Hepatocyte (in vitro differentiated cells): Measurements from ENCODE around the gene URM1. TPM values are rescaled to one million over a fixed set of nuclear protein-coding genes. Genes with fewer than 3 reads are reported as not detected.

Experiments
- DNase-seq: peaks from one replicate; pipeline ENCODE4 v3.0.0-alpha.2; 2016; ENCODE audit warnings: low spot score
- H2AFZ ChIP-seq: fragments of 200-600 bp; sonication (generic); 2 replicates; pipeline ENCODE4 v1.6.0; 2016; ENCODE audit warnings: antibody characterized with exemption, mild to moderate bottlenecking
- H3K27ac ChIP-seq: fragments of 200-600 bp; sonication (generic); 2 replicates; pipeline ENCODE4 v1.5.1; 2016; ENCODE audit warnings: mild to moderate bottlenecking
- H3K27me3 ChIP-seq: fragments of 200-600 bp; sonication (generic); 2 replicates; pipeline ENCODE4 v1.6.1; 2016
- H3K36me3 ChIP-seq: fragments of 200-600 bp; sonication (generic); replicated peaks from 2 replicates; pipeline ENCODE4 v1.5.1; 2016; ENCODE audit warnings: low read depth; ENCODE audit not compliant: insufficient read depth
- H3K4me1 ChIP-seq: fragments of 200-600 bp; sonication (generic); 2 replicates; pipeline ENCODE4 v1.5.1; 2016; ENCODE audit warnings: mild to moderate bottlenecking, moderate library complexity; ENCODE audit not compliant: insufficient read depth
- H3K4me2 ChIP-seq: fragments of 200-600 bp; sonication (generic); 2 replicates; pipeline ENCODE4 v1.6.0; 2016
- H3K4me3 ChIP-seq: fragments of 200-600 bp; sonication (generic); 2 replicates; pipeline ENCODE4 v1.5.1; 2016; ENCODE audit warnings: mild to moderate bottlenecking
- H3K79me2 ChIP-seq: fragments of 200-600 bp; sonication (generic); 2 replicates; pipeline ENCODE4 v1.6.0; 2017; ENCODE audit warnings: mild to moderate bottlenecking
- H3K9me2 ChIP-seq: fragments of 200-600 bp; sonication (generic); replicated peaks from 2 replicates; pipeline ENCODE4 v1.6.0; 2017; ENCODE audit warnings: mild to moderate bottlenecking; ENCODE audit not compliant: insufficient read depth
- H3K9me3 ChIP-seq: fragments of 200-600 bp; sonication (generic); 2 replicates; pipeline ENCODE4 v1.5.1; 2016; ENCODE audit warnings: low read depth, mild to moderate bottlenecking
- H4K20me1 ChIP-seq: fragments of 200-600 bp; sonication (generic); 2 replicates; pipeline ENCODE4 v1.6.0; 2016; ENCODE audit warnings: mild to moderate bottlenecking; ENCODE audit not compliant: insufficient read depth, poor library complexity, severe bottlenecking
- CTCF ChIP-seq: fragments of 200-600 bp; sonication (generic); IDR thresholded peaks from 2 replicates; pipeline ENCODE4 v1.5.1; 2016; ENCODE audit warnings: antibody characterized with exemption, mild to moderate bottlenecking; ENCODE audit not compliant: poor library complexity
- EZH2 ChIP-seq: fragments of 200-600 bp; sonication (generic); IDR thresholded peaks from 2 replicates; pipeline ENCODE4 v1.6.1; 2016; ENCODE audit warnings: antibody characterized with exemption, mild to moderate bottlenecking, borderline replicate concordance
- EZH2phosphoT487 ChIP-seq: fragments of 200-600 bp; sonication (generic); IDR thresholded peaks from one replicate; pipeline ENCODE4 v1.6.1; 2018; ENCODE audit warnings: antibody characterized with exemption, mild to moderate bottlenecking, low read depth, moderate library complexity; ENCODE audit not compliant: unreplicated experiment, severe bottlenecking
- WGBS: methylation state at CpG from one replicate; pipeline ENCODE4 v1.1.6; 2016; ENCODE audit warnings: low lambda C conversion rate; ENCODE audit errors: missing lambda C conversion rate; 5-methylcytosine and 5-hydroxymethylcytosine counted together
- polyA plus RNA-seq: library from polyadenylated mRNA; unstranded; fragments of >200 nt; fragmentation: Nextera tagmentation; extraction: Ambion mirVana; gene quantifications from 2 replicates; pipeline ENCODE4 v1.2.1, GENCODE V29; 2016
- total RNA-seq: library from RNA; depleted of rRNA; stranded (reverse); fragments of >200 nt; gene quantifications from 2 replicates; pipeline ENCODE4 v1.2.3, GENCODE V29; 2014

URM1 gene
- total and polyA plus RNA-seq, 2 experiments from 2014 or later: 32.7 to 55.7 TPM

GRCh38 chr9:128343855-128344254 lies 27.3 kb upstream of the URM1 start:
- H3K4me3 ChIP-seq: no peak overlapping the region
- no peaks in the 10 kb centered on the region for H3K36me3 ChIP-seq
- peaks cover 7% of the 10 kb centered on the region for H3K4me1 ChIP-seq
- H3K9me3 ChIP-seq: no peaks in the 10 kb centered on the region
- WGBS: 100% methylated on average over 4 of the region's 4 CpGs
- H3K27me3 ChIP-seq: no peaks in the 10 kb centered on the region
- no peaks in the 10 kb centered on the region for H4K20me1 ChIP-seq
- H2AFZ ChIP-seq: no peak overlapping the region
- H3K9me2 ChIP-seq: no peaks in the 10 kb centered on the region
- no peak overlapping the region for H3K27ac ChIP-seq
- H3K79me2 ChIP-seq: peaks cover 4% of the 10 kb centered on the region
- no peak for TF ChIP-seq CTCF
- no peak for DNase-seq
- no peak overlapping the region for H3K4me2 ChIP-seq

GRCh38 chr9:128344931-128345605 lies 26.1 kb upstream of the URM1 start:
- H3K36me3 ChIP-seq: no peaks in the 10 kb centered on the region
- H4K20me1 ChIP-seq: no peaks in the 10 kb centered on the region
- TF ChIP-seq EZH2phosphoT487 (no peak), CTCF (no peak), EZH2 (no peak)
- H3K79me2 ChIP-seq: peaks cover 4% of the 10 kb centered on the region
- no peak overlapping the region for H3K4me2 ChIP-seq
- WGBS: 96% methylated on average over 28 of the region's 28 CpGs
- H3K4me3 ChIP-seq: no peak overlapping the region
- H2AFZ ChIP-seq: no peak overlapping the region
- no peaks in the 10 kb centered on the region for H3K9me2 ChIP-seq
- DNase-seq: no peak
- no peaks in the 10 kb centered on the region for H3K27me3 ChIP-seq
- H3K9me3 ChIP-seq: no peaks in the 10 kb centered on the region
- peaks cover 3% of the 10 kb centered on the region for H3K4me1 ChIP-seq
- H3K27ac ChIP-seq: no peak overlapping the region

- no peaks in the 10 kb centered on the region for H3K9me2 ChIP-seq
- WGBS: 96% methylated on average over 2 of the region's 2 CpGs
- H3K36me3 ChIP-seq: no peaks in the 10 kb centered on the region
These were observed 22.0 kb upstream of the URM1 start for GRCh38 chr9:128349125-128349524.

More at GRCh38 chr9:128349125-128349524, 22.0 kb upstream of the URM1 start:
- no peaks in the 10 kb centered on the region for H3K9me3 ChIP-seq
- H2AFZ ChIP-seq: no peak overlapping the region
- no peaks in the 10 kb centered on the region for H3K4me1 ChIP-seq
- no peak overlapping the region for H3K27ac ChIP-seq
- TF ChIP-seq CTCF (no peak), EZH2phosphoT487 (no peak)
- H3K4me3 ChIP-seq: no peak overlapping the region
- no peak for DNase-seq
- H3K4me2 ChIP-seq: no peak overlapping the region
- no peaks in the 10 kb centered on the region for H4K20me1 ChIP-seq
- no peaks in the 10 kb centered on the region for H3K27me3 ChIP-seq
- H3K79me2 ChIP-seq: no peaks in the 10 kb centered on the region
